K562 (cell line): ENCODE measurements around the gene ARHGEF7. TPM values are rescaled to one million over a fixed set of nuclear protein-coding genes. Genes with fewer than 3 reads are reported as not detected.

Experiments
- ATAC-seq: fragments of 200-7000 bp; cut with Tn5 transposase; 3 replicates; pipeline ENCODE4 v1.9.1; 2020; ENCODE audit warnings: moderate library complexity
- BruUV-seq: library from RNA; stranded (reverse); fragments of 400-500 nt; replicated peaks from 2 replicates; lab custom pipeline; 2021; lab: Mats Ljungman, UMichigan
- CTCF ChIA-PET: fragments of 300-600 bp; formaldehyde crosslinking; extraction: SDS; loops from one replicate; lab custom pipeline; 2021; ENCODE audit warnings: low intra/inter-chr PET ratio; lab: Yijun Ruan, JAX
- POLR2A ChIA-PET: fragments of 300-600, 350-650 bp; sonication (Branson Sonifier 250); formaldehyde crosslinking; extraction: SDS; loops from one replicate; lab custom pipeline; 2021; ENCODE audit warnings: antibody characterized with exemption, inconsistent platforms; lab: Yijun Ruan, JAX
- DNase-seq, 4 experiments: peaks; one replicate each; pipeline versions ENCODE4 v3.0.0 to v3.0.0-alpha.2; 2011 to 2018; ENCODE audit warnings: low spot score in 3 of 4, mixed read lengths in 3 of 4; ENCODE audit errors: extremely low read depth in 1 of 4
- FAIRE-seq: peaks from 2 replicates; lab custom pipeline; 2011; peaks lifted over from hg19 to GRCh38; lab: Jason Lieb, UNC
- H2AFZ ChIP-seq: 2 replicates; pipeline ENCODE4 v1.6.0; 2011; ENCODE audit warnings: low read depth, low read length, control low read depth, inconsistent platforms
- H3K27ac ChIP-seq: fragments of 200-600 bp; 3 replicates; pipeline ENCODE4 v1.8.0; 2011; ENCODE audit warnings: low read depth, mild to moderate bottlenecking, control low read depth, inconsistent platforms, low read length, moderate library complexity, mixed read lengths; ENCODE audit errors: extremely low read depth
- H3K27me3 ChIP-seq, 2 experiments: fragments of 300-600 bp in 1 of 2; 2 replicates in 1 of 2; 3 replicates in 1 of 2; pipeline versions ENCODE4 v1.6.0 to v1.8.0; 2011; ENCODE audit warnings: inconsistent platforms in 2 of 2, low read length in 2 of 2, mild to moderate bottlenecking in 1 of 2, mixed read lengths in 1 of 2, moderate library complexity in 1 of 2; ENCODE audit not compliant: control insufficient read depth in 2 of 2, insufficient read depth in 2 of 2
- H3K36me3 ChIP-seq: fragments of 300-600 bp; 3 replicates; pipeline ENCODE4 v1.8.0; 2011; ENCODE audit warnings: mild to moderate bottlenecking, low read length, inconsistent platforms; ENCODE audit not compliant: control insufficient read depth, insufficient read depth
- H3K4me1 ChIP-seq, 2 experiments: fragments of 200-600 bp in 1 of 2; replicated peaks in 1 of 2; 2 replicates in 1 of 2; 3 replicates in 1 of 2; pipeline versions ENCODE4 v1.5.1 to v1.8.0; 2011; ENCODE audit warnings: inconsistent platforms in 2 of 2, low read length in 2 of 2, mild to moderate bottlenecking in 1 of 2, mixed read lengths in 1 of 2, moderate library complexity in 1 of 2; ENCODE audit not compliant: control insufficient read depth in 2 of 2, insufficient read depth in 2 of 2
- H3K4me2 ChIP-seq: 2 replicates; pipeline ENCODE4 v1.6.1; 2011; ENCODE audit warnings: low read length, control low read depth, inconsistent platforms, mixed read lengths; ENCODE audit not compliant: insufficient read depth
- H3K4me3 ChIP-seq: fragments of 200-600 bp; sonication (generic), shearing (Covaris generic); 2 replicates; pipeline ENCODE4 v1.5.1; 2016; ENCODE audit warnings: control low read depth, inconsistent platforms
- H3K79me2 ChIP-seq: fragments of 200-600 bp; 3 replicates; pipeline ENCODE4 v1.8.0; 2011; ENCODE audit warnings: low read length, inconsistent platforms; ENCODE audit not compliant: control insufficient read depth, insufficient read depth
- H3K9ac ChIP-seq, 2 experiments: 2 replicates each; pipeline versions ENCODE4 v1.6.0 to v1.6.1; 2011; ENCODE audit warnings: low read depth in 2 of 2, low read length in 2 of 2, control low read depth in 1 of 2, inconsistent platforms in 1 of 2, mild to moderate bottlenecking in 1 of 2, mixed read lengths in 1 of 2; ENCODE audit not compliant: insufficient read depth in 1 of 2
- H3K9me1 ChIP-seq: one replicate; pipeline ENCODE4 v1.6.0; 2011; ENCODE audit warnings: inconsistent platforms, mild to moderate bottlenecking, low read length, moderate library complexity; ENCODE audit not compliant: control insufficient read depth, insufficient read depth
- H3K9me3 ChIP-seq: replicated peaks from 2 replicates; pipeline ENCODE4 v1.5.1; 2011; ENCODE audit warnings: low read depth, low read length, inconsistent platforms; ENCODE audit not compliant: control insufficient read depth, insufficient read depth
- H4K20me1 ChIP-seq: replicated peaks from 2 replicates; pipeline ENCODE4 v1.6.1; 2011; ENCODE audit warnings: low read length, inconsistent platforms, mixed read lengths; ENCODE audit not compliant: control insufficient read depth, insufficient read depth
- ARID2 ChIP-seq: fragments of 450-650 bp; IDR thresholded peaks from 2 replicates; pipeline ENCODE4 v1.6.1; 2017; ENCODE audit warnings: antibody characterized with exemption, mild to moderate bottlenecking
- CBFA2T3 ChIP-seq: fragments of 450-650 bp; IDR thresholded peaks from 2 replicates; pipeline ENCODE4 v1.6.1; 2017
- ELF1 ChIP-seq: fragments of 200-800 bp; sonication (Bioruptor generic); IDR thresholded peaks from 2 replicates; pipeline ENCODE4 v1.6.1; 2016; ENCODE audit warnings: missing genetic modification characterization, missing compliant biosample characterization
- SIRT6 ChIP-seq: IDR thresholded peaks from one replicate; pipeline ENCODE4 v1.6.1; 2012; ENCODE audit warnings: low read depth, mild to moderate bottlenecking, control low read depth, inconsistent platforms, low read length, moderate library complexity
- SIX5 ChIP-seq, 2 experiments: IDR thresholded peaks; 2 replicates each; pipeline ENCODE4 v1.6.1; 2011; ENCODE audit warnings: low read length in 2 of 2, borderline replicate concordance in 1 of 2, low read depth in 1 of 2, mild to moderate bottlenecking in 1 of 2, moderate library complexity in 1 of 2; ENCODE audit not compliant: insufficient read depth in 1 of 2
- TEAD2 ChIP-seq: fragments of 450-650 bp; IDR thresholded peaks from 2 replicates; pipeline ENCODE4 v1.6.1; 2016; ENCODE audit warnings: missing genetic modification characterization, control low read depth, missing compliant biosample characterization
- TGIF2 ChIP-seq: sonication (generic); formaldehyde crosslinking; IDR thresholded peaks from 2 replicates; pipeline ENCODE4 v1.8.1; 2022; ENCODE audit warnings: mild to moderate bottlenecking, missing genetic modification reagents, moderate library complexity
- WHSC1 ChIP-seq: IDR thresholded peaks from one replicate; pipeline ENCODE4 v1.6.1; 2012; ENCODE audit warnings: low read length, control low read depth, inconsistent platforms
- YBX1 ChIP-seq: fragments of 450-650 bp; IDR thresholded peaks from 2 replicates; pipeline ENCODE4 v1.7.1; 2016; ENCODE audit warnings: mild to moderate bottlenecking
- WGBS: fragments of 100-300 bp; shearing (Covaris generic); methylation state at CpG from one replicate; pipeline ENCODE4 v1.1.6; 2016; ENCODE audit warnings: low coverage, mixed read lengths; ENCODE audit not compliant: insufficient coverage; ENCODE audit errors: missing lambda C conversion rate; 5-methylcytosine and 5-hydroxymethylcytosine counted together
- in situ Hi-C: fragments of 300-500 bp; cut with MboI; formaldehyde crosslinking; loops from 4 replicates; pipeline ENCODE4 v1.15.0; 2018; ENCODE audit warnings: inconsistent platforms, mixed read lengths
- intact Hi-C: fragments of 100-400 bp; cut with micrococcal nuclease; formaldehyde crosslinking; loops from 2 replicates; pipeline ENCODE4 v1.14.2; 2022
- polyA plus RNA-seq, 8 experiments: library from polyadenylated mRNA; depleted of rRNA in 4 of 8; stranded (reverse) in 5 of 8; unstranded in 3 of 8; fragments of >200 nt; fragmentation: Nextera tagmentation in 2 of 8; fragmentation: Illumina TruSeq in 1 of 8; extraction: Ambion mirVana in 2 of 8; extraction: Trizol in 1 of 8; gene quantifications; 2 replicates each; pipeline versions ENCODE4 v1.2.1 to v1.2.3, GENCODE V29; 2011 to 2014; ENCODE audit warnings: inconsistent platforms in 1 of 8, missing spikeins in 1 of 8
- total RNA-seq, 7 experiments: library from RNA; depleted of rRNA in 6 of 7; stranded (reverse); fragments of >200 nt in 6 of 7; fragmentation: Illumina TruSeq in 2 of 7; extraction: Trizol in 2 of 7; gene quantifications; 2 replicates each; pipeline versions ENCODE4 v1.2.1 to v1.2.3, GENCODE V29; 2011 to 2021; ENCODE audit warnings: low replicate concordance in 1 of 7
- TF ChIP-seq, protein P1 (sequence below), 2 experiments: fragments of 450-650 bp; IDR thresholded peaks; 2 replicates each; pipeline ENCODE4 v1.6.1; 2016; ENCODE audit warnings: mild to moderate bottlenecking in 2 of 2, borderline replicate concordance in 1 of 2, low read depth in 1 of 2, moderate library complexity in 1 of 2
- TF ChIP-seq, protein P2 (sequence below), 2 experiments: fragments of 450-650 bp; IDR thresholded peaks; 2 replicates each; pipeline ENCODE4 v1.6.1; 2018; ENCODE audit warnings: mild to moderate bottlenecking in 2 of 2, low read depth in 1 of 2; ENCODE audit not compliant: partially characterized antibody in 2 of 2

ARHGEF7 gene
- total and polyA plus RNA-seq, 9 of the 15 experiments (the other 6 are each of a cell fraction or from before 2014, with no cell fraction given) = 2.1 to 26.8 (median 17.5) TPM

DNA sequence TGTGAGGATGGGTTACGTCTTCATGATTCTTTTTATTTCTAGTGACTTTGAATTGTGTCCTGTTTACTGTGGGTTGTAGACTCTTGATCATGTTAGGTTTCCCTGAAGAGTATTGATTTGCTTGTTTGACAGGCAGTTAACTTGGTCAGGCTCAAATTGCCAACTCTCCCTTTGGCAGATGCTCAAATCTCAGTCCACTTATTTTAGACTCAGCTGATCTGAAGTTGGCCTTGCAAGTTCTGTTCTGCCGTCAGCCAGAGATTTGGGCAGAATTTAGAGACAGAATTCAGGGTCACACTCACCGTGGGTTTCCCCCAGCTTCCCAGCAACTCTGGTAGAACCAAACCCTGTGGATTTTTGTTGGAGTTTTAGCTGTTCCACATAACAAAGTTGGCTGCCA is 133.7 kb downstream of the ARHGEF7 start:
- H3K4me3 ChIP-seq = no peak overlapping the region
- H4K20me1 ChIP-seq = no peaks in the 10 kb centered on the region
- intact Hi-C loops (no loop called here), in situ Hi-C loops (no loop called here)
- 80% methylated on average over 2 of the region's 3 CpGs for WGBS
- H3K4me2 ChIP-seq = no peak overlapping the region
- ChIA-PET CTCF (no interaction called here), POLR2A (no interaction called here)
- no peaks in the 10 kb centered on the region for H3K4me1 ChIP-seq
- H3K79me2 ChIP-seq = no peaks in the 10 kb centered on the region
- H3K27ac ChIP-seq = no peak overlapping the region
- FAIRE-seq = no peak
- no peak for ATAC-seq
- no TSS peak for BruUV-seq
- no peak for DNase-seq
- peaks cover 35% of the 10 kb centered on the region; the same call in 1 of the 3 replicates for H3K36me3 ChIP-seq
- H3K9ac ChIP-seq = no peak overlapping the region
- H2AFZ ChIP-seq = no peak overlapping the region
- no peaks in the 10 kb centered on the region for H3K27me3 ChIP-seq
- no peaks in the 10 kb centered on the region; the same call in 1 of the 2 replicates for H3K9me3 ChIP-seq
- H3K9me1 ChIP-seq = no peaks in the 10 kb centered on the region
- TF ChIP-seq, protein P1, sequence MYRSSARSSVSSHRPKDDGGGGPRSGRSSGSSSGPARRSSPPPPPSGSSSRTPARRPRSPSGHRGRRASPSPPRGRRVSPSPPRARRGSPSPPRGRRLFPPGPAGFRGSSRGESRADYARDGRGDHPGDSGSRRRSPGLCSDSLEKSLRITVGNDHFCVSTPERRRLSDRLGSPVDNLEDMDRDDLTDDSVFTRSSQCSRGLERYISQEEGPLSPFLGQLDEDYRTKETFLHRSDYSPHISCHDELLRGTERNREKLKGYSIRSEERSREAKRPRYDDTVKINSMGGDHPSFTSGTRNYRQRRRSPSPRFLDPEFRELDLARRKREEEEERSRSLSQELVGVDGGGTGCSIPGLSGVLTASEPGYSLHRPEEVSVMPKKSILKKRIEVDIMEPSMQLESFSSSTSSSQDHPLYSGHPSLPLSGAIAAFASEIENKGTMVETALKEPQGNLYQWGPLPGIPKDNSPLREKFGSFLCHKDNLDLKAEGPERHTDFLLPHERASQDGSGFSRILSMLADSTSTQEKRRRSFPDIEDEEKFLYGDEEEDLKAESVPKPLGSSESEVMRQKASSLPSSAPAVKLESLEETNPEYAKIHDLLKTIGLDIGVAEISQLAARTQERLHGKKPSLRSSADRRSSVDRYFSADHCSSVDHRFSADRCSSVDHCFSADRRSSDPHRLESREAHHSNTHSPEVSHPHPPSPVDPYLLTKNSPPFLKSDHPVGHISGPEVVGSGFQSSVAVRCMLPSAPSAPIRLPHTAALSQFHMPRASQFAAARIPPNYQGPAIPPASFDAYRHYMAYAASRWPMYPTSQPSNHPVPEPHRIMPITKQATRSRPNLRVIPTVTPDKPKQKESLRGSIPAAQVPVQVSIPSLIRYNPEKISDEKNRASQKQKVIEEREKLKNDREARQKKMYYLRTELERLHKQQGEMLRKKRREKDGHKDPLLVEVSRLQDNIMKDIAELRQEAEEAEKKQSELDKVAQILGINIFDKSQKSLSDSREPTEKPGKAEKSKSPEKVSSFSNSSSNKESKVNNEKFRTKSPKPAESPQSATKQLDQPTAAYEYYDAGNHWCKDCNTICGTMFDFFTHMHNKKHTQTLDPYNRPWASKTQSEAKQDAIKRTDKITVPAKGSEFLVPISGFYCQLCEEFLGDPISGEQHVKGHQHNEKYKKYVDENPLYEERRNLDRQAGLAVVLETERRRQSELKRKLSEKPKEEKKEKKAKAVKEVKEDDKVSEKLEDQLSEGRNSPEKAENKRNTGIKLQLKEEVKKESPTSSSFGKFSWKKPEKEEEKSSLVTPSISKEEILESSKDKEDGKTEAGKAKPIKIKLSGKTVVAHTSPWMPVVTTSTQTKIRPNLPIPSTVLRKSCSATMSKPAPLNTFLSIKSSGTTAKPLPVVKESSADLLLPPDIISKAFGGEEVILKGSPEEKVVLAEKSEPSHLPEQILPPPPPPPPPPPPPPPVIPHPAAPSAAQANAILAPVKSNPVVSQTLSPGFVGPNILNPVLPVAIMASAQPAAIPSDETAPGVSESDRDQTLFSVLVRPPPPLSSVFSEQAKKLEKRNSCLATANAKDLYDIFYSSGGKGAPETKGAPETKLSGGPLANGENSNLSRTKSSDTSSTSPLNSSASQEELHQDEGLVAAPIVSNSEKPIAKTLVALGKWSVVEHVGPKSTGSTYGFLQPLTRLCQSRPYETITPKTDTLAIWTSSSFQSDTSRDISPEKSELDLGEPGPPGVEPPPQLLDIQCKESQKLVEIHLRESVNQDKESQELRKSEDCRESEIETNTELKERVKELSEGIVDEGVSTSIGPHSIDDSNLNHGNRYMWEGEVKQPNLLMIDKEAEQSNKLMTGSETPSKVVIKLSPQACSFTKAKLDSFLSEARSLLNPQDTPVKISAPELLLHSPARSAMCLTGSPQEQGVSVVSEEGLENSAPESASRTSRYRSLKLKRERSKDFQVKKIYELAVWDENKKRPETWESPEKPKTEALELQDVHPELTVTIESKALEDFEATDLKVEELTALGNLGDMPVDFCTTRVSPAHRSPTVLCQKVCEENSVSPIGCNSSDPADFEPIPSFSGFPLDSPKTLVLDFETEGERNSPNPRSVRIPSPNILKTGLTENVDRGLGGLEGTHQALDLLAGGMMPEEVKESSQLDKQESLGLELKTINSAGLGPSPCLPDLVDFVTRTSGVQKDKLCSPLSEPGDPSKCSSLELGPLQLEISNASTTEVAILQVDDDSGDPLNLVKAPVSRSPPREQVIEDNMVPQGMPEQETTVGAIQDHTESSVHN (IDR thresholded peaks at IDR 0.05; ENCODE audit: borderline replicate concordance in 1 of 2, low read depth in 1 of 2) = no peak
- TF ChIP-seq ARID2 = no peak
- no peak for TF ChIP-seq WHSC1
- no peak for TF ChIP-seq ELF1
- TF ChIP-seq YBX1 = no peak
- no peak for TF ChIP-seq SIX5 (IDR thresholded peaks at IDR 0.05; ENCODE audit: borderline replicate concordance in 1 of 2, insufficient read depth in 1 of 2, low read depth in 1 of 2, low read length in 2 of 2)
- TF ChIP-seq SIRT6 = no peak
- TF ChIP-seq, protein P2, sequence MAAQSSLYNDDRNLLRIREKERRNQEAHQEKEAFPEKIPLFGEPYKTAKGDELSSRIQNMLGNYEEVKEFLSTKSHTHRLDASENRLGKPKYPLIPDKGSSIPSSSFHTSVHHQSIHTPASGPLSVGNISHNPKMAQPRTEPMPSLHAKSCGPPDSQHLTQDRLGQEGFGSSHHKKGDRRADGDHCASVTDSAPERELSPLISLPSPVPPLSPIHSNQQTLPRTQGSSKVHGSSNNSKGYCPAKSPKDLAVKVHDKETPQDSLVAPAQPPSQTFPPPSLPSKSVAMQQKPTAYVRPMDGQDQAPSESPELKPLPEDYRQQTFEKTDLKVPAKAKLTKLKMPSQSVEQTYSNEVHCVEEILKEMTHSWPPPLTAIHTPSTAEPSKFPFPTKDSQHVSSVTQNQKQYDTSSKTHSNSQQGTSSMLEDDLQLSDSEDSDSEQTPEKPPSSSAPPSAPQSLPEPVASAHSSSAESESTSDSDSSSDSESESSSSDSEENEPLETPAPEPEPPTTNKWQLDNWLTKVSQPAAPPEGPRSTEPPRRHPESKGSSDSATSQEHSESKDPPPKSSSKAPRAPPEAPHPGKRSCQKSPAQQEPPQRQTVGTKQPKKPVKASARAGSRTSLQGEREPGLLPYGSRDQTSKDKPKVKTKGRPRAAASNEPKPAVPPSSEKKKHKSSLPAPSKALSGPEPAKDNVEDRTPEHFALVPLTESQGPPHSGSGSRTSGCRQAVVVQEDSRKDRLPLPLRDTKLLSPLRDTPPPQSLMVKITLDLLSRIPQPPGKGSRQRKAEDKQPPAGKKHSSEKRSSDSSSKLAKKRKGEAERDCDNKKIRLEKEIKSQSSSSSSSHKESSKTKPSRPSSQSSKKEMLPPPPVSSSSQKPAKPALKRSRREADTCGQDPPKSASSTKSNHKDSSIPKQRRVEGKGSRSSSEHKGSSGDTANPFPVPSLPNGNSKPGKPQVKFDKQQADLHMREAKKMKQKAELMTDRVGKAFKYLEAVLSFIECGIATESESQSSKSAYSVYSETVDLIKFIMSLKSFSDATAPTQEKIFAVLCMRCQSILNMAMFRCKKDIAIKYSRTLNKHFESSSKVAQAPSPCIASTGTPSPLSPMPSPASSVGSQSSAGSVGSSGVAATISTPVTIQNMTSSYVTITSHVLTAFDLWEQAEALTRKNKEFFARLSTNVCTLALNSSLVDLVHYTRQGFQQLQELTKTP (IDR thresholded peaks at IDR 0.05; ENCODE audit: low read depth in 1 of 2, partially characterized antibody in 2 of 2) = no peak
- no peak for TF ChIP-seq TGIF2 (CRISPR knock-in tag)
- no peak for TF ChIP-seq TEAD2
- TF ChIP-seq CBFA2T3 = no peak
